Neuronal stem cell (in vitro differentiated cells): ENCODE results near the gene BAIAP2. TPM values are rescaled to one million over a fixed set of nuclear protein-coding genes. Genes with fewer than 3 reads are reported as not detected.

Experiments used
- DNase-seq: peaks from one replicate; pipeline ENCODE4 v3.0.0-alpha.2; 2013; ENCODE audit warnings: low spot score
- H2AFZ ChIP-seq: one replicate; pipeline ENCODE4 v1.6.1; 2013; ENCODE audit warnings: mild to moderate bottlenecking, low read length, inconsistent platforms
- H2AK5ac ChIP-seq: 2 replicates; pipeline ENCODE4 v1.6.1; 2013; ENCODE audit warnings: low read depth, mild to moderate bottlenecking, inconsistent platforms, low read length, moderate library complexity, mixed read lengths
- H2BK120ac ChIP-seq: 2 replicates; pipeline ENCODE4 v1.6.1; 2013; ENCODE audit warnings: low read depth, mild to moderate bottlenecking, inconsistent platforms, low read length, moderate library complexity, mixed read lengths
- H2BK12ac ChIP-seq: one replicate; pipeline ENCODE4 v1.6.1; 2013; ENCODE audit warnings: low read length, inconsistent platforms
- H2BK15ac ChIP-seq: 2 replicates; pipeline ENCODE4 v1.6.1; 2013; ENCODE audit warnings: mild to moderate bottlenecking, low read length, inconsistent platforms, mixed read lengths
- H2BK5ac ChIP-seq: one replicate; pipeline ENCODE4 v1.6.1; 2013; ENCODE audit warnings: inconsistent platforms, mild to moderate bottlenecking, low read length, moderate library complexity
- H3K14ac ChIP-seq: one replicate; pipeline ENCODE4 v1.6.1; 2013; ENCODE audit warnings: low read length, inconsistent platforms
- H3K18ac ChIP-seq: 2 replicates; pipeline ENCODE4 v1.6.1; 2013; ENCODE audit warnings: low read length, inconsistent platforms
- H3K23ac ChIP-seq: 2 replicates; pipeline ENCODE4 v1.6.1; 2013; ENCODE audit warnings: low read depth, mild to moderate bottlenecking, mixed read lengths, low read length, inconsistent platforms; ENCODE audit not compliant: poor library complexity
- H3K27ac ChIP-seq: replicated peaks from 3 replicates; pipeline ENCODE4 v1.5.1; 2013; ENCODE audit warnings: low read length, inconsistent platforms
- H3K27me3 ChIP-seq, 3 experiments: 2 replicates each; pipeline ENCODE4 v1.6.1; 2013; ENCODE audit warnings: low read length in 3 of 3, mild to moderate bottlenecking in 2 of 3, inconsistent platforms in 1 of 3, low read depth in 1 of 3, mixed read lengths in 1 of 3, moderate library complexity in 1 of 3; ENCODE audit not compliant: control insufficient read depth in 3 of 3, insufficient read depth in 3 of 3
- H3K36me3 ChIP-seq, 2 donors: replicated peaks in 1 of 2; 2 replicates each; pipeline ENCODE4 v1.6.1; 2013; ENCODE audit warnings: low read length in 2 of 2; ENCODE audit not compliant: control insufficient read depth in 2 of 2, insufficient read depth in 2 of 2
- H3K4ac ChIP-seq: 2 replicates; pipeline ENCODE4 v1.6.1; 2013; ENCODE audit warnings: inconsistent platforms, mild to moderate bottlenecking, low read length, moderate library complexity
- H3K4me1 ChIP-seq, 2 donors: 1 replicate in 1 of 2; 2 replicates in 1 of 2; pipeline ENCODE4 v1.6.1; 2013; ENCODE audit warnings: low read length in 2 of 2, low read depth in 1 of 2; ENCODE audit not compliant: control insufficient read depth in 2 of 2, insufficient read depth in 1 of 2
- H3K4me2 ChIP-seq: one replicate; pipeline ENCODE4 v1.6.1; 2013; ENCODE audit warnings: mild to moderate bottlenecking, low read length, inconsistent platforms; ENCODE audit not compliant: insufficient read depth, poor library complexity, severe bottlenecking
- H3K4me3 ChIP-seq, 2 donors: 2 replicates each; pipeline ENCODE4 v1.5.1; 2013; ENCODE audit warnings: low read length in 2 of 2, mild to moderate bottlenecking in 2 of 2, inconsistent platforms in 1 of 2, moderate library complexity in 1 of 2
- H3K79me1 ChIP-seq: one replicate; pipeline ENCODE4 v1.6.1; 2013; ENCODE audit warnings: low read depth, mild to moderate bottlenecking, inconsistent platforms, low read length, moderate library complexity
- H3K9ac ChIP-seq: one replicate; pipeline ENCODE4 v1.6.1; 2013; ENCODE audit warnings: mild to moderate bottlenecking, low read depth, low read length, inconsistent platforms; ENCODE audit not compliant: poor library complexity
- H3K9me3 ChIP-seq, 2 donors: replicated peaks in 1 of 2; 2 replicates each; pipeline versions ENCODE3 to v1.6.1; 2013; ENCODE audit warnings: low read length in 2 of 2, mild to moderate bottlenecking in 2 of 2, inconsistent platforms in 1 of 2, low read depth in 1 of 2, mixed read lengths in 1 of 2, moderate library complexity in 1 of 2; ENCODE audit not compliant: control insufficient read depth in 2 of 2, insufficient read depth in 1 of 2
- H4K8ac ChIP-seq: one replicate; pipeline ENCODE4 v1.6.1; 2013; ENCODE audit warnings: low read depth, mild to moderate bottlenecking, inconsistent platforms, low read length, moderate library complexity
- H4K91ac ChIP-seq: one replicate; pipeline ENCODE4 v1.6.1; 2013; ENCODE audit warnings: low read length, low read depth, mild to moderate bottlenecking, inconsistent platforms; ENCODE audit not compliant: poor library complexity
- WGBS, 2 donors: extraction: QIAGEN DNeasy Blood & Tissue Kit; methylation state at CpG; one replicate each; pipeline ENCODE4 v1.1.7; 2013; ENCODE audit warnings: missing lambda C conversion rate in 2 of 2, mixed read lengths in 1 of 2; ENCODE audit not compliant: insufficient read length in 2 of 2, insufficient replicate concordance in 1 of 2; ENCODE audit errors: extremely low coverage in 2 of 2; 5-methylcytosine and 5-hydroxymethylcytosine counted together
- polyA plus RNA-seq, 2 experiments: library from polyadenylated mRNA; stranded (reverse); fragments of 200-250 nt; gene quantifications; one replicate each; pipeline ENCODE4 v1.2.3, GENCODE V29; 2013

The BAIAP2 gene
- 30.9 TPM for polyA plus RNA-seq (2013, experiment 1 of 2)
- 31.6 TPM for polyA plus RNA-seq (2013, experiment 2 of 2)

GRCh38 chr17:81034779-81035520 is at the start of gene BAIAP2:
Gene BAIAP2 (plus strand): TSS chr17:81035151. CDS start chr17:81035255, 104 bp downstream.
- no peak within 1 kb of the TSS for H2BK120ac ChIP-seq
- no peak within 1 kb of the TSS for H4K8ac ChIP-seq
- H3K9ac ChIP-seq: peak within 1 kb of the TSS; percentile 89
- peak; percentile 95 for DNase-seq
- no peak within 1 kb of the TSS for H4K91ac ChIP-seq
- no peak within 1 kb of the TSS for H2BK12ac ChIP-seq
- peak within 1 kb of the TSS; percentile 40 for H2AK5ac ChIP-seq
- H2AFZ ChIP-seq: peak within 1 kb of the TSS; percentile 83
- WGBS, 2 donors: no CpG with 5 or more reads among the region's 92 CpGs
- H3K79me1 ChIP-seq: peaks cover 22% of the 10 kb centered on the region
- H3K4ac ChIP-seq: no peak within 1 kb of the TSS
- peaks cover 0 to 2% of the 10 kb centered on the region in 2 donors for H3K9me3 ChIP-seq
- peaks cover 20 to 29% of the 10 kb centered on the region in 2 donors for H3K4me1 ChIP-seq
- peak within 1 kb of the TSS; percentile 85 for H2BK15ac ChIP-seq
- H3K36me3 ChIP-seq: peaks cover 20 to 40% of the 10 kb centered on the region in 2 donors
- H3K4me3 ChIP-seq: peak within 1 kb of the TSS; percentile 87 to 98
- H3K18ac ChIP-seq: peak within 1 kb of the TSS; percentile 95
- H3K23ac ChIP-seq: peak within 1 kb of the TSS; percentile 99
- peak within 1 kb of the TSS; percentile 56 for H3K14ac ChIP-seq
- H3K4me2 ChIP-seq: peak within 1 kb of the TSS; percentile 97
- peak within 1 kb of the TSS; percentile 74 for H3K27ac ChIP-seq
- peaks cover 0 to 3% (median 0%) of the 10 kb centered on the region in 3 experiments for H3K27me3 ChIP-seq
- H2BK5ac ChIP-seq: peak within 1 kb of the TSS; percentile 62

GRCh38 chr17:80986046-80986445 is 48.9 kb upstream of the BAIAP2 start:
- H3K14ac ChIP-seq: no peak overlapping the region
- peaks cover 0 to 21% (median 3%) of the 10 kb centered on the region in 3 experiments for H3K27me3 ChIP-seq
- H3K36me3 ChIP-seq: no peaks in the 10 kb centered on the region
- peaks cover 0 to 2% of the 10 kb centered on the region in 2 donors for H3K9me3 ChIP-seq
- no peak overlapping the region for H2BK12ac ChIP-seq
- no peak overlapping the region for H3K4me3 ChIP-seq
- H2AK5ac ChIP-seq: no peak overlapping the region
- H2BK5ac ChIP-seq: no peak overlapping the region
- whole genome bisulfite sequencing, 2 donors: no CpG with 5 or more reads among the region's 7 CpGs
- H3K23ac ChIP-seq: no peak overlapping the region
- peaks cover 2% of the 10 kb centered on the region for H3K79me1 ChIP-seq
- H4K8ac ChIP-seq: no peak overlapping the region
- no peak overlapping the region for H3K18ac ChIP-seq
- peaks cover 4 to 18% of the 10 kb centered on the region in 2 donors for H3K4me1 ChIP-seq
- no peak overlapping the region for H2AFZ ChIP-seq
- H3K4me2 ChIP-seq: no peak overlapping the region
- no peak overlapping the region for H3K9ac ChIP-seq
- no peak overlapping the region for H3K4ac ChIP-seq
- no peak for DNase-seq
- no peak overlapping the region for H3K27ac ChIP-seq
- no peak overlapping the region for H2BK120ac ChIP-seq
- H4K91ac ChIP-seq: no peak overlapping the region
- H2BK15ac ChIP-seq: no peak overlapping the region

- no peak overlapping the region for H3K23ac ChIP-seq
- H2BK5ac ChIP-seq: no peak overlapping the region
- peaks cover 0 to 16% (median 3%) of the 10 kb centered on the region in 3 experiments for H3K27me3 ChIP-seq
- no peak overlapping the region for H2BK12ac ChIP-seq
- peaks cover 4 to 18% of the 10 kb centered on the region in 2 donors for H3K4me1 ChIP-seq
- no peak overlapping the region for H3K14ac ChIP-seq
- peak overlapping the region; percentile 80 for H2AFZ ChIP-seq
- peaks cover 0 to under 1% of the 10 kb centered on the region in 2 donors for H3K9me3 ChIP-seq
- H4K91ac ChIP-seq: no peak overlapping the region
- H2AK5ac ChIP-seq: peak overlapping the region; percentile 96
- no peak for DNase-seq
- H3K9ac ChIP-seq: no peak overlapping the region
- H3K4me2 ChIP-seq: no peak overlapping the region
- no peaks in the 10 kb centered on the region for H3K36me3 ChIP-seq
- peaks cover 2% of the 10 kb centered on the region for H3K79me1 ChIP-seq
- no peak overlapping the region for H3K4me3 ChIP-seq
- no CpG with 5 or more reads among the region's 18 CpGs for WGBS, 2 donors
- H4K8ac ChIP-seq: no peak overlapping the region
- no peak overlapping the region for H2BK120ac ChIP-seq
- no peak overlapping the region for H3K4ac ChIP-seq
- H3K27ac ChIP-seq: no peak overlapping the region
- H2BK15ac ChIP-seq: no peak overlapping the region
- no peak overlapping the region for H3K18ac ChIP-seq
Observed at GRCh38 chr17:80986816-80987475, 48.0 kb upstream of the BAIAP2 start.

GRCh38 chr17:80987941-80988461 is 47.0 kb upstream of the BAIAP2 start:
- Histone ChIP-seq H2BK15ac (peak overlapping the region; percentile 8), H3K9ac (peak overlapping the region; percentile 0), H2BK12ac (no peak overlapping the region), H3K18ac (no peak overlapping the region), H3K36me3 (no peaks in the 10 kb centered on the region), H3K9me3 (no peaks in the 10 kb centered on the region), H3K14ac (no peak overlapping the region), H3K79me1 (peaks cover 2% of the 10 kb centered on the region), H3K27me3 (peaks cover 0 to 6% (median 3%) of the 10 kb centered on the region in 3 experiments), H4K8ac (no peak overlapping the region), H2AK5ac (peak overlapping the region; percentile 10), H3K4ac (no peak overlapping the region), H3K27ac (no peak overlapping the region), H3K4me1 (peaks cover 7 to 23% of the 10 kb centered on the region in 2 donors), H3K4me3 (no peak overlapping the region), H2BK5ac (no peak overlapping the region), H2BK120ac (no peak overlapping the region), H3K23ac (no peak overlapping the region), H2AFZ (peak overlapping the region; percentile 80), H3K4me2 (no peak overlapping the region), H4K91ac (no peak overlapping the region)
- DNase-seq: no peak
- WGBS, 2 donors: no CpG with 5 or more reads among the region's 16 CpGs
